Vagina (tissue), 2 donors: ENCODE results near the gene APC. TPM values are rescaled to one million over a fixed set of nuclear protein-coding genes. Genes with fewer than 3 reads are reported as not detected.
A peak's percentile ranks its signal among the peaks of the same experiment; 100 is the strongest.

ENCODE experiments used
- DNase-seq, 2 donors: peaks; one replicate each; pipeline ENCODE4 v3.0.0-alpha.2; 2017; ENCODE audit errors: extremely low spot score in 2 of 2
- H3K27ac ChIP-seq: fragments of 200-600 bp; sonication (generic); one replicate; pipeline ENCODE4 v1.5.1; 2019
- H3K27me3 ChIP-seq: fragments of 200-600 bp; sonication (generic); one replicate; pipeline ENCODE4 v1.5.1; 2019
- H3K36me3 ChIP-seq, 2 donors: fragments of 200-600 bp; sonication (generic); one replicate each; pipeline ENCODE4 v1.5.1; 2017 to 2019
- H3K4me1 ChIP-seq: fragments of 200-600 bp; sonication (generic); one replicate; pipeline ENCODE4 v1.5.1; 2019
- H3K4me3 ChIP-seq, 2 donors: fragments of 200-600 bp; sonication (generic); 1 replicate in 1 of 2; 2 replicates in 1 of 2; pipeline ENCODE4 v1.5.1; 2016 to 2019
- H3K9me3 ChIP-seq: fragments of 200-600 bp; sonication (generic); one replicate; pipeline ENCODE4 v1.5.1; 2019
- CTCF ChIP-seq, 3 experiments: fragments of 450-650 bp in 2 of 3; fragments of 200-600 bp in 1 of 3; sonication (generic) in 1 of 3; IDR thresholded peaks; one replicate each; pipeline ENCODE4 v1.5.1; 2017 to 2019; ENCODE audit warnings: antibody characterized with exemption in 3 of 3, mild to moderate bottlenecking in 2 of 3, moderate library complexity in 2 of 3
- POLR2A ChIP-seq, 2 donors: fragments of 450-650 bp; IDR thresholded peaks; one replicate each; pipeline ENCODE4 v1.6.1; 2017; ENCODE audit warnings: antibody characterized with exemption in 2 of 2, mild to moderate bottlenecking in 2 of 2, moderate library complexity in 2 of 2
- POLR2AphosphoS5 ChIP-seq, 2 donors: sonication (generic); formaldehyde crosslinking; IDR thresholded peaks; one replicate each; pipeline ENCODE4 v1.9.0; 2017; ENCODE audit warnings: antibody characterized with exemption in 2 of 2, mild to moderate bottlenecking in 2 of 2, low read depth in 1 of 2; ENCODE audit not compliant: insufficient read depth in 1 of 2
- intact Hi-C: fragments of 100-400 bp; cut with DNase I; formaldehyde crosslinking; loops from one replicate; pipeline ENCODE4 v1.15.1; 2023
- total RNA-seq: library from RNA; depleted of rRNA; stranded (reverse); fragments of >200 nt; gene quantifications from one replicate; pipeline ENCODE4 v1.2.3, GENCODE V29; 2016

APC gene
- total RNA-seq, 1 donor from 2014 or later = 92.8 TPM

- H3K36me3 ChIP-seq = peaks cover 0 to 18% of the 10 kb centered on the region in 2 donors
- H3K4me3 ChIP-seq = peak within 1 kb of the TSS; percentile 87 to 99
- TF ChIP-seq CTCF (IDR thresholded peaks at IDR 0.05) = no peak
- TF ChIP-seq POLR2AphosphoS5 (IDR thresholded peaks at IDR 0.05; ENCODE audit: insufficient read depth in 1 of 2, low read depth in 1 of 2) = peak; percentile 89 to 96
- TF ChIP-seq POLR2A (IDR thresholded peaks at IDR 0.05) = peak in 1 of 2 donors; percentile 48
- peaks cover 32% of the 10 kb centered on the region for H3K4me1 ChIP-seq
- DNase-seq = peak; percentile 96
- no peaks in the 10 kb centered on the region for H3K27me3 ChIP-seq
- intact Hi-C loops = loop anchor here (10.0 kb wide), 1 partner anchor 104 kb away; no protein-coding TSS in a partner anchor
- peak within 1 kb of the TSS; percentile 81 for H3K27ac ChIP-seq
- no peaks in the 10 kb centered on the region for H3K9me3 ChIP-seq
Measured at GRCh38 chr5:112860929-112861637, 123.4 kb downstream of the APC start, which contains the start of gene SRP19. Gene SRP19, plus strand, starts transcription at chr5:112861287. Its CDS starts 90 bp downstream, at chr5:112861377.

GRCh38 chr5:112861638-112861985 lies 123.9 kb downstream of the APC start:
- intact Hi-C loops = loop anchor here (10.0 kb wide), 1 partner anchor 103 kb away; no protein-coding TSS in a partner anchor
- H3K36me3 ChIP-seq = peaks cover 0 to 18% of the 10 kb centered on the region in 2 donors
- TF ChIP-seq POLR2AphosphoS5 (IDR thresholded peaks at IDR 0.05; ENCODE audit: insufficient read depth in 1 of 2, low read depth in 1 of 2) (no peak), CTCF (IDR thresholded peaks at IDR 0.05) (no peak), POLR2A (IDR thresholded peaks at IDR 0.05) (no peak)
- no peak for DNase-seq
- H3K27ac ChIP-seq = peak overlapping the region; percentile 81
- H3K27me3 ChIP-seq = no peaks in the 10 kb centered on the region
- no peaks in the 10 kb centered on the region for H3K9me3 ChIP-seq
- peak overlapping the region; percentile 87 to 99 for H3K4me3 ChIP-seq
- peaks cover 32% of the 10 kb centered on the region for H3K4me1 ChIP-seq

GRCh38 chr5:112862085-112862484 lies 124.4 kb downstream of the APC start:
- intact Hi-C loops = loop anchor here (10.0 kb wide), 1 partner anchor 103 kb away; no protein-coding TSS in a partner anchor

GRCh38 chr5:112863549-112863948 lies 125.9 kb downstream of the APC start:
- H3K36me3 ChIP-seq = peaks cover 0 to 36% of the 10 kb centered on the region in 2 donors
- H3K9me3 ChIP-seq = no peaks in the 10 kb centered on the region
- peaks cover 32% of the 10 kb centered on the region for H3K4me1 ChIP-seq
- no peak for DNase-seq
- no peak overlapping the region for H3K4me3 ChIP-seq
- intact Hi-C loops = loop anchor here (10.0 kb wide), 1 partner anchor 101 kb away; no protein-coding TSS in a partner anchor
- no peak overlapping the region for H3K27ac ChIP-seq
- TF ChIP-seq POLR2A (IDR thresholded peaks at IDR 0.05) = no peak
- TF ChIP-seq CTCF (IDR thresholded peaks at IDR 0.05) = no peak
- H3K27me3 ChIP-seq = no peaks in the 10 kb centered on the region

More at GRCh38 chr5:112862085-112862484, 124.4 kb downstream of the APC start:
- H3K27ac ChIP-seq = no peak overlapping the region
- peaks cover 32% of the 10 kb centered on the region for H3K4me1 ChIP-seq
- H3K4me3 ChIP-seq = peak overlapping the region; percentile 87 to 99
- peaks cover 0 to 21% of the 10 kb centered on the region in 2 donors for H3K36me3 ChIP-seq
- H3K9me3 ChIP-seq = no peaks in the 10 kb centered on the region
- no peak for DNase-seq
- TF ChIP-seq POLR2A (IDR thresholded peaks at IDR 0.05) (no peak), POLR2AphosphoS5 (IDR thresholded peaks at IDR 0.05; ENCODE audit: insufficient read depth in 1 of 2, low read depth in 1 of 2) (no peak), CTCF (IDR thresholded peaks at IDR 0.05) (no peak)
- H3K27me3 ChIP-seq = no peaks in the 10 kb centered on the region

- no peaks in the 10 kb centered on the region for H3K27me3 ChIP-seq
- peaks cover 32% of the 10 kb centered on the region for H3K4me1 ChIP-seq
- no peaks in the 10 kb centered on the region for H3K9me3 ChIP-seq
- no peak for TF ChIP-seq POLR2AphosphoS5 (IDR thresholded peaks at IDR 0.05; ENCODE audit: insufficient read depth in 1 of 2, low read depth in 1 of 2)
- no peak for TF ChIP-seq POLR2A (IDR thresholded peaks at IDR 0.05)
- TF ChIP-seq CTCF (IDR thresholded peaks at IDR 0.05) = no peak
- intact Hi-C loops = loop anchor here (10.0 kb wide), 1 partner anchor 100 kb away; no protein-coding TSS in a partner anchor
- no peak for DNase-seq
- peaks cover 0 to 50% of the 10 kb centered on the region in 2 donors for H3K36me3 ChIP-seq
- H3K27ac ChIP-seq = no peak overlapping the region
- no peak overlapping the region for H3K4me3 ChIP-seq
Measured at GRCh38 chr5:112865128-112865527, 127.4 kb downstream of the APC start.
